Body of pancreas (tissue), 4 donors: ENCODE data around the gene P3H1.
"Not testable (repeated sequence)": the region's sequence is repeated elsewhere in the genome, so short reads cannot be mapped to it uniquely, and the experiment has no call there.

Source experiments
- CTCF ChIP-seq, 7 experiments: fragments of 450-650 bp in 4 of 7; fragments of 200-600 bp in 3 of 7; sonication (generic) in 3 of 7; IDR thresholded peaks; one replicate each; pipeline ENCODE4 v1.5.1; 2016 to 2019; ENCODE audit warnings: antibody characterized with exemption in 7 of 7
- POLR2A ChIP-seq, 3 donors: fragments of 450-650 bp; IDR thresholded peaks; one replicate each; pipeline ENCODE4 v1.6.1; 2016; ENCODE audit warnings: antibody characterized with exemption in 3 of 3, mild to moderate bottlenecking in 2 of 3

- TF ChIP-seq CTCF, POLR2A (IDR thresholded peaks at IDR 0.05): not testable (repeated sequence)
Measured at GRCh38 chr1:42714441-42714840, 52.4 kb downstream of the P3H1 start.
